Esophagus muscularis mucosa (tissue), 4 donors: ENCODE results near the gene CRTC1.

Experiments
- EP300 ChIP-seq: sonication (generic); formaldehyde crosslinking; IDR thresholded peaks from one replicate; pipeline ENCODE4 v1.6.1; 2017; ENCODE audit warnings: antibody characterized with exemption
- POLR2A ChIP-seq: fragments of 450-650 bp; IDR thresholded peaks from one replicate; pipeline ENCODE4 v1.6.1; 2017; ENCODE audit warnings: antibody characterized with exemption, moderate library complexity, mild to moderate bottlenecking, low read depth
- POLR2AphosphoS5 ChIP-seq, 2 donors: sonication (generic); formaldehyde crosslinking; IDR thresholded peaks; one replicate each; pipeline ENCODE4 v1.6.1; 2017; ENCODE audit warnings: antibody characterized with exemption in 2 of 2
- TF ChIP-seq, protein P1 (sequence below), 3 experiments: fragments of 200-600 bp in 2 of 3; fragments of 450-650 bp in 1 of 3; sonication (generic) in 2 of 3; IDR thresholded peaks; one replicate each; pipeline ENCODE4 v1.5.1; 2017 to 2019; ENCODE audit warnings: antibody characterized with exemption in 3 of 3, mild to moderate bottlenecking in 2 of 3, moderate library complexity in 1 of 3

DNA sequence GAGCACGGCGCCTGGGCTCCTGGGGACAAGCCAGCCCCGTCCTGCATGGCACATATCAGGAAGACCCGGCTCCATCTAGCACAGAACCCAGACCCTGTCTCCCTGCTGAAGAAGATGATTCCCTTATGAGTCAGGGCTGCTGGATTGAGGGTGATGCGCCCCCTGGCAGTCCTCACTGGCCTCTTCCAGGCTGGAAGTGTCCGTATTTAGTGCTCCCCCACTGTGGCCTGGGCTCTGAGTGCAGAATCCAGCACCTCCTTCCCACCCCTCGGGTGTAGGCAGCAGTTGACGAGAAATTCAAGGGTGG lies 92.8 kb downstream of the CRTC1 start:
- TF ChIP-seq EP300 (no peak), POLR2AphosphoS5 (IDR thresholded peaks at IDR 0.05) (no peak), POLR2A (no peak)
- TF ChIP-seq, protein P1, sequence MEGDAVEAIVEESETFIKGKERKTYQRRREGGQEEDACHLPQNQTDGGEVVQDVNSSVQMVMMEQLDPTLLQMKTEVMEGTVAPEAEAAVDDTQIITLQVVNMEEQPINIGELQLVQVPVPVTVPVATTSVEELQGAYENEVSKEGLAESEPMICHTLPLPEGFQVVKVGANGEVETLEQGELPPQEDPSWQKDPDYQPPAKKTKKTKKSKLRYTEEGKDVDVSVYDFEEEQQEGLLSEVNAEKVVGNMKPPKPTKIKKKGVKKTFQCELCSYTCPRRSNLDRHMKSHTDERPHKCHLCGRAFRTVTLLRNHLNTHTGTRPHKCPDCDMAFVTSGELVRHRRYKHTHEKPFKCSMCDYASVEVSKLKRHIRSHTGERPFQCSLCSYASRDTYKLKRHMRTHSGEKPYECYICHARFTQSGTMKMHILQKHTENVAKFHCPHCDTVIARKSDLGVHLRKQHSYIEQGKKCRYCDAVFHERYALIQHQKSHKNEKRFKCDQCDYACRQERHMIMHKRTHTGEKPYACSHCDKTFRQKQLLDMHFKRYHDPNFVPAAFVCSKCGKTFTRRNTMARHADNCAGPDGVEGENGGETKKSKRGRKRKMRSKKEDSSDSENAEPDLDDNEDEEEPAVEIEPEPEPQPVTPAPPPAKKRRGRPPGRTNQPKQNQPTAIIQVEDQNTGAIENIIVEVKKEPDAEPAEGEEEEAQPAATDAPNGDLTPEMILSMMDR (IDR thresholded peaks at IDR 0.05): no peak
